Ovary (tissue), 9 donors: Measurements from ENCODE around the gene TEKT3. TPM values are rescaled to one million over a fixed set of nuclear protein-coding genes. Genes with fewer than 3 reads are reported as not detected.

Source experiments
- DNase-seq, 5 donors: peaks; one replicate each; pipeline ENCODE4 v3.0.0-alpha.2; 2019 to 2020
- H3K27ac ChIP-seq, 2 donors: fragments of 200-600 bp; one replicate each; pipeline versions ENCODE4 v1.5.1 to v1.8.0; 2019 to 2022
- H3K27me3 ChIP-seq: fragments of 200-600 bp; one replicate; pipeline ENCODE4 v1.8.0; 2022
- H3K36me3 ChIP-seq: fragments of 200-600 bp; sonication (generic); one replicate; pipeline ENCODE4 v1.5.1; 2019
- H3K4me1 ChIP-seq: one replicate; pipeline ENCODE4 v1.8.1; 2013; ENCODE audit warnings: mild to moderate bottlenecking, moderate library complexity; ENCODE audit not compliant: insufficient read depth
- H3K4me3 ChIP-seq: fragments of 200-600 bp; sonication (generic); one replicate; pipeline ENCODE4 v1.5.1; 2017
- H3K9me3 ChIP-seq, 2 donors: fragments of 200-600 bp in 1 of 2; sonication (generic) in 1 of 2; one replicate each; pipeline versions ENCODE4 v1.5.1 to v1.8.1; 2013 to 2019; ENCODE audit warnings: mild to moderate bottlenecking in 1 of 2, moderate library complexity in 1 of 2
- EP300 ChIP-seq: sonication (generic); formaldehyde crosslinking; IDR thresholded peaks from one replicate; pipeline ENCODE4 v1.6.1; 2017; ENCODE audit warnings: antibody characterized with exemption
- POLR2A ChIP-seq: fragments of 450-650 bp; IDR thresholded peaks from one replicate; pipeline ENCODE4 v1.6.1; 2017; ENCODE audit warnings: antibody characterized with exemption, mild to moderate bottlenecking, moderate library complexity
- WGBS, 3 donors: extraction: QIAGEN DNeasy Blood & Tissue Kit in 1 of 3; methylation state at CpG; one replicate each; pipeline versions ENCODE4 v1.1.5 to v1.1.7; 2013 to 2017; 5-methylcytosine and 5-hydroxymethylcytosine counted together
- intact Hi-C, 4 donors: fragments of 100-400 bp; cut with DNase I; formaldehyde crosslinking; loops; one replicate each; pipeline versions ENCODE4 v1.11.0 to v1.15.1; 2022 to 2023
- polyA plus RNA-seq, 2 donors: library from polyadenylated mRNA; stranded (reverse); fragments of 200-250 nt in 1 of 2; fragments of 350-450 nt in 1 of 2; fragmentation: Illumina TruSeq in 1 of 2; extraction: RNeasy Lipid Tissue Mini Kit (QIAGEN cat#74804) in 1 of 2; gene quantifications; one replicate each; pipeline ENCODE4 v1.2.3, GENCODE V29; 2013 to 2014
- total RNA-seq, 7 donors: library from RNA; depleted of rRNA in 2 of 7; stranded (reverse); fragments of >200 nt in 2 of 7; fragmentation: NEBNext Ultra II Directional in 3 of 7; extraction: Animal tissue kit (Norgen Biotek cat#: 25700) in 3 of 7; gene quantifications; one replicate each; pipeline versions ENCODE4 v1.1.0 to v1.2.4, GENCODE V29; 2016 to 2023
- TF ChIP-seq, protein P1 (sequence below), 3 donors: fragments of 450-650 bp in 2 of 3; fragments of 200-600 bp in 1 of 3; IDR thresholded peaks; one replicate each; pipeline versions ENCODE4 v1.5.1 to v1.8.0; 2016 to 2022; ENCODE audit warnings: antibody characterized with exemption in 3 of 3, mild to moderate bottlenecking in 1 of 3
- donor health status: DM: no; HTN: no; CAD: no; lungs with moderate emphysema.
- donor health status: DM: no; HTN: no; CAD: no.
- donor health status: Bipolar disorder and iron deficiency.
- donor health status: DM: yes; HTN: yes; CAD: no.
- donor health status: DM: no; HTN: no; CAD: no.
- donor health status: DM: yes; HTN: yes; CAD: no.

The TEKT3 gene
- total and polyA plus RNA-seq, 9 donors = 0.72 to 4.0 (median 1.6) TPM

DNA sequence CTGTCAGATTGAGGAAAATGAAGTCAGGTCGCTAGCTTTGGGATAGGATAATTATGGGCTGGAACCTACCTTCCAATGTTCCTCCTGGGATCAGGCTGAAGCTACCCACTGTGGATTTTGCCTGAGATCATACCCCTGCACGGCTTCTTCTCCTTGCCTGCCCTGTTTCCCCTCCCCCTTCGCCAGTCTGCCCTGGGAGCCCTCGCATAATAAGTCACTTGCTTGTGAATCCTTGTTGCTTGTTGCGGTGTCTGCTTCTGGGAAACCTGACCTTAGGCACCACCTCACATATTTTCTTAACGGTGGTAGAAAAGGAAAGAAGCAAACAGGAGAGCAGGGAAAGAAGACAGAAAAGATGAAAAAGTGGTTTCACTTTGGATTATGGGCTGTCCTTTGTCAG lies 63.0 kb downstream of the TEKT3 start:
- no peaks in the 10 kb centered on the region for H3K9me3 ChIP-seq
- 53 to 55% (median 55%) methylated on average over 6 of the region's 6 CpGs for WGBS, 3 donors
- intact Hi-C loops = no loop called here
- H3K36me3 ChIP-seq = no peaks in the 10 kb centered on the region
- no peak overlapping the region for H3K27ac ChIP-seq
- H3K27me3 ChIP-seq = no peaks in the 10 kb centered on the region
- no peak overlapping the region for H3K4me3 ChIP-seq
- H3K4me1 ChIP-seq = no peaks in the 10 kb centered on the region
- DNase-seq = no peak
- TF ChIP-seq, protein P1, sequence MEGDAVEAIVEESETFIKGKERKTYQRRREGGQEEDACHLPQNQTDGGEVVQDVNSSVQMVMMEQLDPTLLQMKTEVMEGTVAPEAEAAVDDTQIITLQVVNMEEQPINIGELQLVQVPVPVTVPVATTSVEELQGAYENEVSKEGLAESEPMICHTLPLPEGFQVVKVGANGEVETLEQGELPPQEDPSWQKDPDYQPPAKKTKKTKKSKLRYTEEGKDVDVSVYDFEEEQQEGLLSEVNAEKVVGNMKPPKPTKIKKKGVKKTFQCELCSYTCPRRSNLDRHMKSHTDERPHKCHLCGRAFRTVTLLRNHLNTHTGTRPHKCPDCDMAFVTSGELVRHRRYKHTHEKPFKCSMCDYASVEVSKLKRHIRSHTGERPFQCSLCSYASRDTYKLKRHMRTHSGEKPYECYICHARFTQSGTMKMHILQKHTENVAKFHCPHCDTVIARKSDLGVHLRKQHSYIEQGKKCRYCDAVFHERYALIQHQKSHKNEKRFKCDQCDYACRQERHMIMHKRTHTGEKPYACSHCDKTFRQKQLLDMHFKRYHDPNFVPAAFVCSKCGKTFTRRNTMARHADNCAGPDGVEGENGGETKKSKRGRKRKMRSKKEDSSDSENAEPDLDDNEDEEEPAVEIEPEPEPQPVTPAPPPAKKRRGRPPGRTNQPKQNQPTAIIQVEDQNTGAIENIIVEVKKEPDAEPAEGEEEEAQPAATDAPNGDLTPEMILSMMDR (IDR thresholded peaks at IDR 0.05) = no peak
- TF ChIP-seq POLR2A (no peak), EP300 (no peak)

DNA sequence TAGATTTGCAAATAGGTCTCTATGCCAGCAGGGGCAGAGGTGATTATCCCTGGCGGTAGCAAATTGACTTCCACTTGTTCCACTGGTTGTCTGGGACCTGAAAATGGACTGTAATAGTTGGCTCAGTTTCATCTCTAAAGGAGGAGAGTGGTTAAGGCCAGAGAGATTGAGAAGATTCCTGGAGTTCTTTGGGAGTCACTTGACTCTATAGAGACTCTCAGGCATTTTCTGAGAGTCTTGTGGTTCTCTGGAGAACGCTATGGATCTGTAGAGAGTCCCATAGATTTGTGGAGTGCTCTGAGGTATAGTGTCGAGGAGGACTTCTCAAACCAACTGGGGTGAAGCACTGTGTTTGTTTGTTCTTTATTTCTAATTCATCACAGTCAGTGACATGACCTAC lies 67.4 kb downstream of the TEKT3 start:
- Histone ChIP-seq H3K9me3 (no peaks in the 10 kb centered on the region), H3K4me3 (no peak overlapping the region), H3K4me1 (no peaks in the 10 kb centered on the region), H3K27ac (no peak overlapping the region), H3K27me3 (no peaks in the 10 kb centered on the region), H3K36me3 (no peaks in the 10 kb centered on the region)
- DNase-seq = no peak
- intact Hi-C loops = no loop called here
- WGBS, 3 donors = 94 to 100% (median 97%) methylated on average over 3 of the region's 3 CpGs
- TF ChIP-seq POLR2A = no peak
- TF ChIP-seq EP300 = no peak
- TF ChIP-seq, protein P1 (IDR thresholded peaks at IDR 0.05) = no peak

DNA sequence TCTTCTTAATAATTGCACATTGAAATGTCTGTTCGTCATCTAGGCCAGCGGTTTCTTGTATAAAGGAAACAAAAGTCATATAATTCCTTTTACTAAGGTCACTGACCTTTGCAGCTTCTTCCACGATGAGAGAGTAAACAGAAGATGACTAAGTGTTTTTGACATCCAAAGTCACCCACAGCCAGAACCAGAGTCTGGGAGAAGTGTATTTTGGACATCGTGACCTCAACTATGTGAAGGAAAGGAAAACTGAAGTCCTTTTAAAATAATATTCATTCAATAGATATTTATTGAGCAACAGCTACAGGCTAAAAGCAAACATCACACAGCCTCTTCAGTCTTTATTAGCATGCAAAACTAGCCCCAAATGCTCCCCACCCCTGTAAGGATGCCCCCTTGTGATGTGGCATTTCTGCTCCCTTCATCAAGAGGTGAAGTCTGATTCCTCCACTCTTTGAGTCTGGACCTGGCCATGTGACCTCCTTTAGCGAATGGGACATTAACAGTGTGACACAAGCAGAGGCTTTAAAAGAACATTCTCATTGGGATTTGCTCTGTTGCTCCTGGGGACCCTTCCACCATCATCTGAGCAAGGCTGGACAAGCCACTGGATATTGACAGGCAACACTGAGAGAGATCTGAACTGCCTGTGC lies 68.1 kb downstream of the TEKT3 start:
- TF ChIP-seq, protein P1 (IDR thresholded peaks at IDR 0.05) = no peak
- TF ChIP-seq EP300 (no peak), POLR2A (no peak)
- WGBS, 3 donors = 40 to 48% (median 43%) methylated on average over 5 of the region's 5 CpGs
- no peaks in the 10 kb centered on the region for H3K9me3 ChIP-seq
- H3K36me3 ChIP-seq = no peaks in the 10 kb centered on the region
- no peaks in the 10 kb centered on the region for H3K4me1 ChIP-seq
- no peaks in the 10 kb centered on the region for H3K27me3 ChIP-seq
- H3K4me3 ChIP-seq = no peak overlapping the region
- DNase-seq = no peak
- intact Hi-C loops = no loop called here
- no peak overlapping the region for H3K27ac ChIP-seq

DNA sequence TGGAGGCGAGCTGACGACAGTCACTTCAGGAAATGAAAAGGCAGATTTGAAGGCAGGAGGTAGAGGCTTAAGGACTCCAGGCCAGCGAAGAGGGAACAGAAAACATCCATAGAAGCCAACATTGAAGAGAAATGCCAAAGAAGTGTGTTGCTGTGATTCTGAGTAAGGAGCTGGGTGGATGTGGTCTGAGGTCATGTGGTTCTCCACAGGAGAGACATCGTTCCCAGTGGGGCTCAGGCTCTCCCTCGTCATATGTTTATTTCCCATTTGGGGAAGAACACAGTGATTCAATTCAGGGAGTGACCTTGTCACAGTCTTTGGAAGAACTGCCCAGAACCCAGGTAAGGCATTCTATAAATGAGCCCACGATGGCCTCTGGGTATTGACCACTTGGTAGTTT lies 69.7 kb downstream of the TEKT3 start:
- intact Hi-C loops = no loop called here
- H3K9me3 ChIP-seq = no peaks in the 10 kb centered on the region

More for the DNA sequence above, 69.7 kb downstream of the TEKT3 start:
- TF ChIP-seq, protein P1 (IDR thresholded peaks at IDR 0.05) = no peak
- TF ChIP-seq POLR2A (no peak), EP300 (no peak)
- no peaks in the 10 kb centered on the region for H3K4me1 ChIP-seq
- 91 to 93% (median 92%) methylated on average over 6 of the region's 6 CpGs for WGBS, 3 donors
- H3K27me3 ChIP-seq = no peaks in the 10 kb centered on the region
- DNase-seq = no peak
- H3K27ac ChIP-seq = no peak overlapping the region
- H3K4me3 ChIP-seq = no peak overlapping the region
- H3K36me3 ChIP-seq = no peaks in the 10 kb centered on the region
